ENCODE data around the gene VAPA. TPM values are rescaled to one million over a fixed set of nuclear protein-coding genes. Genes with fewer than 3 reads are reported as not detected.

The VAPA gene
- total and polyA plus RNA-seq, 2 donors (not counting 3 experiments of a cell fraction or from before 2014, with no cell fraction given) = 105 to 163 TPM

DNA sequence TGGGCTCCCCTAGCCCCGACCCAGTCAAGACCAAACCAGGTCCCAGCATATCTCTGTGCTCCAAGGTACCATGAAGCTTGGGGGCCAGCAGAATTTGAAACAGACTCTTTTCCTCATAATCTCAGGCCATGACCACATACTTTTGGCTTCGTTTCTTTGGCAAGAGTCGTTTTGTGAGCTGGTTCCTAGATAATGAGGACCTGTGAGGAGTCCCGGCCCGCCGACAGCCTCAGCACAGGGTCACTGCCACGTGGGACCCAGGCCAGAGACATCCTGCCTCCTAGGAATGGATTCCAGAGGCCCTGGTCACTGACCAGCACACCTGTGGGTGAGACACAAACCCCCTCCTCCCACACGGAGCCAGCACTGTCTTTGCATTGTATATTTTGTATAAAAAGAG lies 73.5 kb downstream of the VAPA start:
- Histone ChIP-seq H4K20me1 (replicated peaks; ENCODE audit: control insufficient read depth, extremely low read depth, insufficient read depth, low read length) (no peaks in the 10 kb centered on the region), H3K36me3 (ENCODE audit: control insufficient read depth in 2 of 2, extremely low read depth in 1 of 2, insufficient read depth in 2 of 2, low read length in 2 of 2) (no peaks in the 10 kb centered on the region), H3K79me2 (ENCODE audit: control insufficient read depth, insufficient read depth, low read length) (no peaks in the 10 kb centered on the region), H2AFZ (ENCODE audit: low read depth, low read length) (no peak overlapping the region), H3K9me1 (replicated peaks; ENCODE audit: control insufficient read depth, extremely low read depth, insufficient read depth, low read length) (no peaks in the 10 kb centered on the region), H3K9me3 (replicated peaks; ENCODE audit: control insufficient read depth, insufficient read depth, low read length) (no peaks in the 10 kb centered on the region), H3K4me1 (ENCODE audit: control insufficient read depth, extremely low read depth, insufficient read depth, low read length) (no peaks in the 10 kb centered on the region), H3K27me3 (ENCODE audit: control insufficient read depth in 2 of 2, insufficient read depth in 2 of 2, low read length in 2 of 2) (peaks cover 13 to 18% of the 10 kb centered on the region in 2 experiments), H3K4me2 (ENCODE audit: insufficient read depth, low read length) (no peak overlapping the region), H3K27ac (ENCODE audit: insufficient read depth, low read depth, low read length) (no peak overlapping the region), H3K4me3 (replicated peaks in 1 of 3; ENCODE audit: insufficient read depth in 1 of 3, low read depth in 1 of 3, low read length in 3 of 3) (no peak overlapping the region), H3K9ac (replicated peaks; ENCODE audit: extremely low read depth, insufficient read depth, low read length) (no peak overlapping the region)
- dilution Hi-C loops (cut with MboI; ENCODE audit: extremely low pct_ligation_motif_present, low sequenced_read_pairs) (loop anchor here (25.0 kb wide), 1 partner anchor 525 kb away; no protein-coding TSS in a partner anchor), intact Hi-C loops (cut with micrococcal nuclease) (no loop called here)
- TF ChIP-seq, protein P1, sequence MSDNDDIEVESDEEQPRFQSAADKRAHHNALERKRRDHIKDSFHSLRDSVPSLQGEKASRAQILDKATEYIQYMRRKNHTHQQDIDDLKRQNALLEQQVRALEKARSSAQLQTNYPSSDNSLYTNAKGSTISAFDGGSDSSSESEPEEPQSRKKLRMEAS (IDR thresholded peaks at IDR 0.05; ENCODE audit: insufficient read depth, insufficient read length) = no peak
- TF ChIP-seq JUN (IDR thresholded peaks at IDR 0.05; ENCODE audit: borderline replicate concordance, insufficient read depth, insufficient read length, low read depth) (no peak), POLR2AphosphoS5 (IDR thresholded peaks at IDR 0.05; ENCODE audit: insufficient read depth, low read depth, low read length) (no peak), EZH2 (IDR thresholded peaks at IDR 0.05; ENCODE audit: borderline replicate concordance, low read depth, low read length, severe bottlenecking) (no peak), FOS (IDR thresholded peaks at IDR 0.05; ENCODE audit: borderline replicate concordance, insufficient read depth, low read length) (no peak), GATA2 (IDR thresholded peaks at IDR 0.05; ENCODE audit: insufficient read depth, insufficient read length, low read depth, low read length) (no peak), POLR2A (IDR thresholded peaks at IDR 0.05; ENCODE audit: low read depth, low read length) (no peak), MYC (IDR thresholded peaks at IDR 0.05; ENCODE audit: low read depth, low read length) (no peak)
- TF ChIP-seq, protein P2, sequence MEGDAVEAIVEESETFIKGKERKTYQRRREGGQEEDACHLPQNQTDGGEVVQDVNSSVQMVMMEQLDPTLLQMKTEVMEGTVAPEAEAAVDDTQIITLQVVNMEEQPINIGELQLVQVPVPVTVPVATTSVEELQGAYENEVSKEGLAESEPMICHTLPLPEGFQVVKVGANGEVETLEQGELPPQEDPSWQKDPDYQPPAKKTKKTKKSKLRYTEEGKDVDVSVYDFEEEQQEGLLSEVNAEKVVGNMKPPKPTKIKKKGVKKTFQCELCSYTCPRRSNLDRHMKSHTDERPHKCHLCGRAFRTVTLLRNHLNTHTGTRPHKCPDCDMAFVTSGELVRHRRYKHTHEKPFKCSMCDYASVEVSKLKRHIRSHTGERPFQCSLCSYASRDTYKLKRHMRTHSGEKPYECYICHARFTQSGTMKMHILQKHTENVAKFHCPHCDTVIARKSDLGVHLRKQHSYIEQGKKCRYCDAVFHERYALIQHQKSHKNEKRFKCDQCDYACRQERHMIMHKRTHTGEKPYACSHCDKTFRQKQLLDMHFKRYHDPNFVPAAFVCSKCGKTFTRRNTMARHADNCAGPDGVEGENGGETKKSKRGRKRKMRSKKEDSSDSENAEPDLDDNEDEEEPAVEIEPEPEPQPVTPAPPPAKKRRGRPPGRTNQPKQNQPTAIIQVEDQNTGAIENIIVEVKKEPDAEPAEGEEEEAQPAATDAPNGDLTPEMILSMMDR (IDR thresholded peaks at IDR 0.05; ENCODE audit: extremely low read depth in 1 of 2, insufficient read depth in 1 of 2, low read depth in 1 of 2, low read length in 2 of 2) = no peak
- ChIA-PET POLR2A (no interaction called here), CTCF (interaction anchor here (0.8 to 1.5 kb wide), 3 partner anchors 12 to 29 kb away, joined by 3 to 4 read pairs (median 3); no protein-coding TSS in a partner anchor)
- BruUV-seq (replicated peaks) = no TSS peak
- DNase-seq (ENCODE audit: low read depth, low spot score) (no peak), FAIRE-seq (no peak)
